HCT116 (cell line): ENCODE results near the gene WFDC1. TPM values are rescaled to one million over a fixed set of nuclear protein-coding genes. Genes with fewer than 3 reads are reported as not detected.

Experiments
- ATAC-seq: fragments of 200-7000 bp; cut with Tn5 transposase; 2 replicates; pipeline ENCODE4 v1.9.1; 2020; ENCODE audit warnings: mild to moderate bottlenecking, moderate library complexity
- BruUV-seq: library from RNA; stranded (reverse); fragments of 400-500 nt; replicated peaks from 2 replicates; lab custom pipeline; 2021; lab: Mats Ljungman, UMichigan
- CTCF ChIA-PET: fragments of 300-600 bp; sonication (Branson Sonifier 250); formaldehyde crosslinking; loops from one replicate; lab custom pipeline; 2021; ENCODE audit warnings: antibody characterized with exemption; lab: Charles Lee
- POLR2A ChIA-PET: fragments of 300-600, 350-600 bp; sonication (Branson Sonifier 250); formaldehyde crosslinking; loops from one replicate; lab custom pipeline; 2021; ENCODE audit warnings: antibody characterized with exemption; lab: Charles Lee
- RAD21 ChIA-PET, 2 experiments: fragments of 300-600 bp; sonication (Branson Sonifier 250); formaldehyde crosslinking; loops; one replicate each; lab custom pipeline; 2023; ENCODE audit warnings: low total read pairs in 2 of 2; ENCODE audit not compliant: uncharacterized antibody in 2 of 2, unreplicated experiment in 2 of 2, low non-redundant PET in 1 of 2; lab: Charles Lee
- DNase-seq: peaks from one replicate; pipeline ENCODE4 v3.0.0-alpha.2; 2010; ENCODE audit warnings: low read depth, low spot score
- H2AFZ ChIP-seq: fragments of 200-600 bp; shearing (Covaris generic), sonication (generic); 2 replicates; pipeline ENCODE4 v1.6.1; 2017; ENCODE audit warnings: low read depth, mixed run types, mixed read lengths, antibody characterized with exemption, low read length; ENCODE audit not compliant: poor library complexity, severe bottlenecking
- H3K27ac ChIP-seq: 2 replicates; pipeline ENCODE4 v1.5.1; 2012; ENCODE audit warnings: low read depth, low read length
- H3K27me3 ChIP-seq: fragments of 200-600 bp; sonication (generic); 2 replicates; pipeline ENCODE4 v1.6.1; 2016; ENCODE audit warnings: mixed run types, low read length, mixed read lengths; ENCODE audit not compliant: insufficient read depth
- H3K36me3 ChIP-seq, 2 experiments: fragments of 200-500 bp in 1 of 2; fragments of 200-600 bp in 1 of 2; sonication (Bioruptor generic) in 1 of 2; sonication (generic) in 1 of 2; 2 replicates each; pipeline versions ENCODE4 v1.5.1 to v1.6.1; 2014 to 2016; ENCODE audit warnings: low read length in 2 of 2, inconsistent platforms in 1 of 2, mixed read lengths in 1 of 2, mixed run types in 1 of 2; ENCODE audit not compliant: insufficient read depth in 2 of 2, control insufficient read depth in 1 of 2
- H3K4me1 ChIP-seq, 2 experiments: fragments of 200-600 bp in 1 of 2; sonication (generic) in 1 of 2; 2 replicates each; pipeline versions ENCODE4 v1.5.1 to v1.6.1; 2012 to 2017; ENCODE audit warnings: low read length in 2 of 2, inconsistent platforms in 1 of 2, mild to moderate bottlenecking in 1 of 2, mixed read lengths in 1 of 2, mixed run types in 1 of 2, moderate library complexity in 1 of 2; ENCODE audit not compliant: insufficient read depth in 2 of 2, control insufficient read depth in 1 of 2
- H3K4me2 ChIP-seq: fragments of 200-600 bp; sonication (generic); 2 replicates; pipeline ENCODE4 v1.6.1; 2017; ENCODE audit warnings: mixed run types, low read length, mixed read lengths
- H3K4me3 ChIP-seq, 2 experiments: fragments of 200-600 bp in 1 of 2; sonication (generic) in 1 of 2; replicated peaks in 1 of 2; 2 replicates each; pipeline ENCODE4 v1.5.1; 2011 to 2016; ENCODE audit warnings: low read length in 2 of 2, control low read depth in 1 of 2, low read depth in 1 of 2, mild to moderate bottlenecking in 1 of 2, mixed read lengths in 1 of 2, mixed run types in 1 of 2
- H3K79me2 ChIP-seq: fragments of 200-600 bp; sonication (generic); 2 replicates; pipeline ENCODE4 v1.6.1; 2017; ENCODE audit warnings: mild to moderate bottlenecking, mixed run types, low read length, moderate library complexity, mixed read lengths; ENCODE audit not compliant: insufficient read depth
- H3K9ac ChIP-seq: fragments of 200-600 bp; sonication (generic); 2 replicates; pipeline ENCODE4 v1.6.1; 2016; ENCODE audit warnings: low read length, mixed read lengths
- H3K9me2 ChIP-seq: fragments of 200-600 bp; sonication (generic), shearing (Covaris generic); 2 replicates; pipeline ENCODE4 v1.6.1; 2017; ENCODE audit warnings: mixed run types, mild to moderate bottlenecking, moderate library complexity; ENCODE audit not compliant: insufficient read depth
- H3K9me3 ChIP-seq, 2 experiments: fragments of 200-500 bp in 1 of 2; fragments of 200-600 bp in 1 of 2; sonication (Bioruptor generic) in 1 of 2; sonication (generic) in 1 of 2; 2 replicates each; pipeline ENCODE4 v1.6.1; 2014 to 2017; ENCODE audit warnings: low read length in 2 of 2, mixed read lengths in 2 of 2, inconsistent platforms in 1 of 2, low read depth in 1 of 2, mild to moderate bottlenecking in 1 of 2, mixed run types in 1 of 2, moderate library complexity in 1 of 2; ENCODE audit not compliant: control insufficient read depth in 1 of 2, insufficient read depth in 1 of 2
- H4K20me1 ChIP-seq: fragments of 200-600 bp; sonication (generic), shearing (Covaris generic); 2 replicates; pipeline ENCODE4 v1.6.1; 2017; ENCODE audit warnings: mixed run types, mild to moderate bottlenecking, moderate library complexity; ENCODE audit not compliant: insufficient read depth
- CBX3 ChIP-seq: IDR thresholded peaks from 2 replicates; pipeline ENCODE4 v1.6.1; 2012; ENCODE audit warnings: low read depth
- CEBPB ChIP-seq: IDR thresholded peaks from 2 replicates; pipeline ENCODE4 v1.6.1; 2012; ENCODE audit warnings: low read depth
- CTCF ChIP-seq, 3 experiments: fragments of 200-600 bp in 1 of 3; sonication (generic) in 1 of 3; IDR thresholded peaks in 2 of 3; conservative IDR thresholded peaks in 1 of 3; 2 replicates each; pipeline ENCODE4 v1.5.1; 2012 to 2017; ENCODE audit warnings: low read depth in 2 of 3, low read length in 2 of 3, antibody characterized with exemption in 1 of 3, borderline replicate concordance in 1 of 3, control low read depth in 1 of 3, mild to moderate bottlenecking in 1 of 3, mixed read lengths in 1 of 3, mixed run types in 1 of 3, moderate library complexity in 1 of 3; ENCODE audit not compliant: insufficient read depth in 1 of 3
- EZH2 ChIP-seq: fragments of 200-600 bp; sonication (generic); IDR thresholded peaks from 2 replicates; pipeline ENCODE4 v1.6.1; 2017; ENCODE audit warnings: antibody characterized with exemption, mixed run types
- POLR2A ChIP-seq: IDR thresholded peaks from 2 replicates; pipeline ENCODE4 v1.7.0; 2011; ENCODE audit warnings: borderline replicate concordance; ENCODE audit not compliant: insufficient read depth, insufficient read length; ENCODE audit errors: extremely low read depth
- POLR2AphosphoS5 ChIP-seq: IDR thresholded peaks from 2 replicates; pipeline ENCODE4 v1.6.1; 2011; ENCODE audit warnings: mild to moderate bottlenecking, low read depth, low read length, moderate library complexity
- RAD21 ChIP-seq: IDR thresholded peaks from 2 replicates; pipeline ENCODE4 v1.6.1; 2012; ENCODE audit warnings: low read depth, mild to moderate bottlenecking
- REST ChIP-seq: IDR thresholded peaks from 2 replicates; pipeline ENCODE4 v1.6.1; 2012; ENCODE audit warnings: low read depth
- SIN3A ChIP-seq: IDR thresholded peaks from 2 replicates; pipeline ENCODE4 v1.6.1; 2012; ENCODE audit warnings: low read depth
- SP1 ChIP-seq: IDR thresholded peaks from 2 replicates; pipeline ENCODE4 v1.6.1; 2012; ENCODE audit warnings: low read depth
- YY1 ChIP-seq: IDR thresholded peaks from 2 replicates; pipeline ENCODE4 v1.6.1; 2011; ENCODE audit warnings: low read length, low read depth, moderate library complexity, mild to moderate bottlenecking; ENCODE audit not compliant: insufficient replicate concordance; ENCODE audit errors: extremely low read depth
- ZFX ChIP-seq: fragments of 450-650 bp; IDR thresholded peaks from 2 replicates; pipeline ENCODE4 v1.6.1; 2017
- intact Hi-C: fragments of 100-400 bp; cut with micrococcal nuclease; formaldehyde crosslinking; loops from 2 replicates; pipeline ENCODE4 v1.10.0; 2022
- total RNA-seq: library from RNA; stranded (reverse); gene quantifications from one replicate; pipeline ENCODE4 v1.2.1, GENCODE V29; 2021; ENCODE audit not compliant: unreplicated experiment

The WFDC1 gene
- total RNA-seq, 1 experiment from 2014 or later = 0.42 TPM

- Histone ChIP-seq H3K9me2 (peaks cover 4% of the 10 kb centered on the region; the same call in 1 of the 2 replicates), H3K4me1 (peaks cover 0 to 5% of the 10 kb centered on the region in 2 experiments; a peak in 2 of 4 replicates), H3K4me2 (no peak overlapping the region), H2AFZ (no peak overlapping the region), H3K36me3 (no peaks in the 10 kb centered on the region), H3K27me3 (peaks cover 9% of the 10 kb centered on the region; the same call in 1 of the 2 replicates), H3K27ac (no peak overlapping the region), H3K79me2 (no peaks in the 10 kb centered on the region), H4K20me1 (no peaks in the 10 kb centered on the region)
- no TSS peak for BruUV-seq
- intact Hi-C loops = no loop called here
- CTCF ChIA-PET = no interaction called here
- no peak for ATAC-seq
- TF ChIP-seq POLR2AphosphoS5 = no peak
- no peak for TF ChIP-seq POLR2A
- no peak for TF ChIP-seq CBX3
- TF ChIP-seq ZFX = no peak
- TF ChIP-seq RAD21 = no peak
- TF ChIP-seq YY1 = no peak
- no peak for TF ChIP-seq SIN3A
- TF ChIP-seq SP1 = no peak
- TF ChIP-seq, all 23 proteins: peak for 0
- no peak for DNase-seq
- no peak overlapping the region for H3K4me3 ChIP-seq
- RAD21 ChIA-PET = no interaction called here
- no peak overlapping the region for H3K9ac ChIP-seq
- H3K9me3 ChIP-seq = no peaks in the 10 kb centered on the region
- POLR2A ChIA-PET = no interaction called here
Measured at GRCh38 chr16:84270071-84270470, 24.6 kb upstream of the WFDC1 start.

- ATAC-seq = no peak
- CTCF ChIA-PET = no interaction called here
- H3K9me2 ChIP-seq = peaks cover 4% of the 10 kb centered on the region; the same call in 1 of the 2 replicates
- intact Hi-C loops = no loop called here
- H2AFZ ChIP-seq = no peak overlapping the region
- BruUV-seq = no TSS peak
- no peak overlapping the region for H3K4me2 ChIP-seq
- H3K27me3 ChIP-seq = peaks cover 9% of the 10 kb centered on the region; the same call in 1 of the 2 replicates
- POLR2A ChIA-PET = no interaction called here
- no peak overlapping the region for H3K27ac ChIP-seq
- H3K9ac ChIP-seq = no peak overlapping the region
- no peak overlapping the region for H3K4me3 ChIP-seq
- H3K4me1 ChIP-seq = peaks cover 0 to 5% of the 10 kb centered on the region in 2 experiments; a peak in 2 of 4 replicates
- no peaks in the 10 kb centered on the region for H3K36me3 ChIP-seq
- H4K20me1 ChIP-seq = no peaks in the 10 kb centered on the region
- no peaks in the 10 kb centered on the region for H3K9me3 ChIP-seq
- no peak for DNase-seq
- TF ChIP-seq SIN3A (no peak), CEBPB (no peak), REST (no peak), EZH2 (no peak), CTCF (IDR thresholded peaks at IDR 0.05 in 2 of 3, conservative IDR thresholded peaks at IDR 0.05 in 1 of 3; ENCODE audit: borderline replicate concordance in 1 of 3, insufficient read depth in 1 of 3, low read depth in 2 of 3, low read length in 2 of 3) (no peak)
- no peaks in the 10 kb centered on the region for H3K79me2 ChIP-seq
- RAD21 ChIA-PET = no interaction called here
Measured at GRCh38 chr16:84270531-84270930, 24.1 kb upstream of the WFDC1 start.
